ENCODE results near the gene NRF1. TPM values are rescaled to one million over a fixed set of nuclear protein-coding genes. Genes with fewer than 3 reads are reported as not detected.
A peak's percentile ranks its signal among the peaks of the same experiment; 100 is the strongest.
"Not testable (repeated sequence)": the region's sequence is repeated elsewhere in the genome, so short reads cannot be mapped to it uniquely, and the experiment has no call there.

NRF1 gene
- total RNA-seq = 16.7 TPM
- long read RNA-seq, transcript NRF1-201 (11 exons, 2,424 nt) = major isoform, 6 of 28 reads
- long read RNA-seq, partial matches to known transcripts = 4 of 28 reads
- long read RNA-seq, other reads (novel, unspliced or antisense) = 15 of 28 reads

- H3K4me1 ChIP-seq = peaks cover 46% of the 10 kb centered on the region
- no peaks in the 10 kb centered on the region for H3K36me3 ChIP-seq
- H3K4me3 ChIP-seq = peak within 1 kb of the TSS; percentile 92
- no peaks in the 10 kb centered on the region for H3K9me3 ChIP-seq
- DNase-seq = peak; percentile 93
- intact Hi-C loops (cut with DNase I) = no loop called here
- ATAC-seq = peak; percentile 97 to 98
- H3K27ac ChIP-seq = peak within 1 kb of the TSS; percentile 97
- H3K27me3 ChIP-seq (ENCODE audit: low read depth) = no peaks in the 10 kb centered on the region
- TF ChIP-seq, protein P1, sequence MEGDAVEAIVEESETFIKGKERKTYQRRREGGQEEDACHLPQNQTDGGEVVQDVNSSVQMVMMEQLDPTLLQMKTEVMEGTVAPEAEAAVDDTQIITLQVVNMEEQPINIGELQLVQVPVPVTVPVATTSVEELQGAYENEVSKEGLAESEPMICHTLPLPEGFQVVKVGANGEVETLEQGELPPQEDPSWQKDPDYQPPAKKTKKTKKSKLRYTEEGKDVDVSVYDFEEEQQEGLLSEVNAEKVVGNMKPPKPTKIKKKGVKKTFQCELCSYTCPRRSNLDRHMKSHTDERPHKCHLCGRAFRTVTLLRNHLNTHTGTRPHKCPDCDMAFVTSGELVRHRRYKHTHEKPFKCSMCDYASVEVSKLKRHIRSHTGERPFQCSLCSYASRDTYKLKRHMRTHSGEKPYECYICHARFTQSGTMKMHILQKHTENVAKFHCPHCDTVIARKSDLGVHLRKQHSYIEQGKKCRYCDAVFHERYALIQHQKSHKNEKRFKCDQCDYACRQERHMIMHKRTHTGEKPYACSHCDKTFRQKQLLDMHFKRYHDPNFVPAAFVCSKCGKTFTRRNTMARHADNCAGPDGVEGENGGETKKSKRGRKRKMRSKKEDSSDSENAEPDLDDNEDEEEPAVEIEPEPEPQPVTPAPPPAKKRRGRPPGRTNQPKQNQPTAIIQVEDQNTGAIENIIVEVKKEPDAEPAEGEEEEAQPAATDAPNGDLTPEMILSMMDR (IDR thresholded peaks at IDR 0.05) = no peak
Measured at GRCh38 chr7:129611246-129612111, at the start of gene NRF1. Gene NRF1, plus strand, starts transcription at chr7:129611720. Its CDS starts 45,632 bp downstream, at chr7:129657352.

GRCh38 chr7:129566323-129566722 is 45.2 kb upstream of the NRF1 start:
- H3K9me3 ChIP-seq; ATAC-seq; H3K4me3 ChIP-seq; H3K27me3 ChIP-seq (ENCODE audit: low read depth); DNase-seq; intact Hi-C loops (cut with DNase I); H3K4me1 ChIP-seq; H3K36me3 ChIP-seq; H3K27ac ChIP-seq: not testable (repeated sequence)

DNA sequence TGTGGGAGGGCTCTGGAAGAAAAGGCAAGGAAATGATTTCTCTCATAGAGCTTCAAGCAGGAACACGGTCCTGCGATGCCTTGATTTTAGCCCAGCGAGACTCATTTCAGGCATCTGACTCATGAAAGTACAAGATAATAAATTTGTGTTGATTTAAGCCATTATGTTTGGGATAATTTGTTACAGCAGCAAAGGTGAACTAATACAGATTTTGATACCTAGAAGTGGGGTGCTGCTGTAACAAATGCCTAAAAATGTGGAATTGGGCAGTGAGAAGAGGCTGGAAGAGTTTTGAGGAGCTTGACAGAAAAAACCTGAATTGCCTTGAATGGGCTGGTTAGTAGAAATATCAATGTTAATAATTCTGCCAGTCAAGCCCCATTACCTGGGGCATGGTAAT is 44.1 kb upstream of the NRF1 start:
- intact Hi-C loops (cut with DNase I) = no loop called here
- Histone ChIP-seq H3K27ac (no peak overlapping the region), H3K27me3 (ENCODE audit: low read depth) (no peaks in the 10 kb centered on the region), H3K4me1 (no peaks in the 10 kb centered on the region), H3K9me3 (no peaks in the 10 kb centered on the region), H3K4me3 (no peak overlapping the region), H3K36me3 (no peaks in the 10 kb centered on the region)
- no peak for DNase-seq
- no peak for ATAC-seq
- TF ChIP-seq, protein P1 (IDR thresholded peaks at IDR 0.05) = no peak

GRCh38 chr7:129568240-129568639 is 43.3 kb upstream of the NRF1 start:
- Histone ChIP-seq H3K9me3 (no peaks in the 10 kb centered on the region), H3K4me3 (no peak overlapping the region), H3K4me1 (no peaks in the 10 kb centered on the region), H3K27me3 (ENCODE audit: low read depth) (no peaks in the 10 kb centered on the region), H3K27ac (no peak overlapping the region), H3K36me3 (no peaks in the 10 kb centered on the region)
- ATAC-seq = no peak
- no peak for DNase-seq
- intact Hi-C loops (cut with DNase I) = no loop called here
- TF ChIP-seq, protein P1 (IDR thresholded peaks at IDR 0.05) = no peak

DNA sequence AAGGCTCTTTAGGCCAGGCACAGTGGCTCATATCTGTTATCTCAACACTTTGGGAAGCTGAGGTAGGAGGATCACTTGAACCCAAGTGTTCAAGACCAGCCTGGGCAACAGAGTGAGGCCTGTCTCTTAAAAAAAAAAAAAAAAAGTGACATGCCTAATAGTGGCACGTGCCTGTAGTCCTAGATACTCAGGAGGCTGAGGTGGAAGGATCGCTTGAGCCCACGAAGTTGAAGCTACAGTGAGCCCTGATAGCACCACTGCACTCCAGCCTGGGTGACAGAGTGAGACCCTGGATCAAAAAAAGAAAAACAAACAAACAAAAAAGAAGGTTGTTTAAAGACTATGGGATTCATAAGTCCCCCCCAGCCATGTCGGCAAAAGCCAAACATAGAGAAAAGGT is 42.2 kb upstream of the NRF1 start:
- Histone ChIP-seq H3K27me3 (ENCODE audit: low read depth) (no peaks in the 10 kb centered on the region), H3K27ac (no peak overlapping the region), H3K36me3 (no peaks in the 10 kb centered on the region), H3K9me3 (no peaks in the 10 kb centered on the region), H3K4me1 (no peaks in the 10 kb centered on the region), H3K4me3 (no peak overlapping the region)
- intact Hi-C loops (cut with DNase I) = no loop called here
- TF ChIP-seq, protein P1 (IDR thresholded peaks at IDR 0.05) = no peak
- DNase-seq (no peak), ATAC-seq (no peak)

- intact Hi-C loops (cut with DNase I) = no loop called here
- no peaks in the 10 kb centered on the region for H3K27me3 ChIP-seq (ENCODE audit: low read depth)
- no peaks in the 10 kb centered on the region for H3K9me3 ChIP-seq
- TF ChIP-seq, protein P1 (IDR thresholded peaks at IDR 0.05) = no peak
- no peak overlapping the region for H3K4me3 ChIP-seq
- no peak for ATAC-seq
- no peak for DNase-seq
- H3K27ac ChIP-seq = no peak overlapping the region
- H3K4me1 ChIP-seq = no peaks in the 10 kb centered on the region
- H3K36me3 ChIP-seq = no peaks in the 10 kb centered on the region
Measured at GRCh38 chr7:129569811-129570215, 41.7 kb upstream of the NRF1 start.
